HG03064 (cell line): ENCODE measurements around the gene NR3C1.

Source experiments
- ATAC-seq: cut with Tn5 transposase; IDR thresholded peaks from one replicate; pipeline ENCODE4 v1.9.1; 2021; ENCODE audit warnings: low read depth; ENCODE audit not compliant: unreplicated experiment

NR3C1 gene

DNA sequence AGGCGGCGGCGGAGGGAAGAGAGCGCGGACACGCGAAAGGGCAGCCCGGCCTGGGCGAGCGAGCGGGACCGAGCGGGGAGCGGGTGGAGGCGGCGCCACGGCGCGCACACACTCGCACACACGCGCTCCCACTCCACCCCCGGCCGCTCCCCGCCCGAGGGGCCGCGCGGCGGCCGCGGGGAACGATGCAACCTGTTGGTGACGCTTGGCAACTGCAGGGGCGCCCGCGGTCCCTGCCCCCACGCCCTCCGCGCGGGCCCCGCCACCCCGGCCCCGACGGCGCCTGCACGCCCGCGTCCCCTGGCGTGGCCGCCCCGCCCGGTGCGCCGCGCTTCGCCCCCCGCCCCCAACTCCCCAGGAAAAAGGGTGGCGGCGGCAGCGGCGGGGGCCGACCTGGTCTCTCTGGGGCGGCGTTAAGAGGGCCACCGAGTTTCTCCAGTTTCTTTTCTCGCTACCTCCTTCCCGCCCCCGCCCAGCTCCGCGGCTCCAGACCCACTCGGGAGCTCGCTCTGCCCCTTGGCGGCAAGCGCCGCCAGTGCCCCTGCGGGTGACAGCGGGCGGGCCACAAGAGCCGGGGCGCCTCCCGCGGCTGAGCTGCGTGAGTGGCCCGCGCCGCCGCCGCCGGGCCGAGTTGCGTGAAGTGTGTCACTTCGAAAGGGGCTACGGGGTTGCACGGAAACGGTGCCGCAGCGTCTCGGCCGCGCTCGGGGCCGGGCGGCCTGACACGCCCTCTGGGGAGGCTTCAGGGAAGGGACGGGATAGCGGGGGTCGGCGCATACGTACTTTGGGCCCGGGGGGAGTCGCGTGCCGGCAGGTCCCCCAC is at the start of gene NR3C1:
NR3C1 (minus strand) TSS at position 94 of the 823 bp plus-strand sequence. CDS start 2,847 bp downstream, outside the sequence.
- ATAC-seq, result peak; percentile 54

GRCh38 chr5:143449772-143450171 is 46.3 kb upstream of the NR3C1 start:
- no peak for ATAC-seq

DNA sequence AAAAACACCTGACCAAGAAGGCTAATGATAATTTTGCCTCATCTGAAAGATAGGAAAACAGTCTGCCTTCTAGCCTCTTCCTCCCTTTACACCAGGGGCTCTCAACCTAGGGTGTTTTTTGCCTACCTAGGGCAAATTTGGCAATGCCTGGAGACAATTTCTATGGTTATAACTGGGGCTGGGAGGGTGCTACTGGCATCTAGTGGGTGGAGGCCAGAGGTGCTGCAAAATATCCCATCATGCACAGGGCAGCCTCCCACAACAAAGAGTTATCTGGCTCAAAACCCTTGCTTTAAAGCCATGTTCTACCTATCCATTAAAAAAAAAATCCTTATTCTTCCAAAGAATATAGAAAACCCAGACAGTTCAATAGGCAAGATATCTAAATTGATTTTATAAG is 45.0 kb upstream of the NR3C1 start:
- no peak for ATAC-seq

DNA sequence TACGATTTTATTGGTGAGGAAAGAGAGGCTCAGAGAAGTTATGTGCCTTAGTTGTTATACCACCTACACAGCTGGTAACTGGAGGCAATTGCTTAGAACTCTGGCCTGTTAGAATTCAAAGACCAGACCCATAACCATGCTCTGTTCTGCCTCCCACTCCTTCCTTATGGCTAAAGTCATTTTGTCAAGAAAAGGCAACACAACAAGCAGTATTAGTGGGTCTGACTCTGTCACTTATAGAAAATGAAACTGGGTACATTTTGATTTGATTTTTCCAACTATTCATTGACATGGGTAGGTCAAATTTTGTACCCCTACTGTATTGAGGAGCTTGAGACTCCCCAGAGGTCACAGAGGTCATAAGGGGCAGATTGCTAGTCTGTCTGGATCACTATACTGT is 44.5 kb upstream of the NR3C1 start:
- ATAC-seq, result no peak

DNA sequence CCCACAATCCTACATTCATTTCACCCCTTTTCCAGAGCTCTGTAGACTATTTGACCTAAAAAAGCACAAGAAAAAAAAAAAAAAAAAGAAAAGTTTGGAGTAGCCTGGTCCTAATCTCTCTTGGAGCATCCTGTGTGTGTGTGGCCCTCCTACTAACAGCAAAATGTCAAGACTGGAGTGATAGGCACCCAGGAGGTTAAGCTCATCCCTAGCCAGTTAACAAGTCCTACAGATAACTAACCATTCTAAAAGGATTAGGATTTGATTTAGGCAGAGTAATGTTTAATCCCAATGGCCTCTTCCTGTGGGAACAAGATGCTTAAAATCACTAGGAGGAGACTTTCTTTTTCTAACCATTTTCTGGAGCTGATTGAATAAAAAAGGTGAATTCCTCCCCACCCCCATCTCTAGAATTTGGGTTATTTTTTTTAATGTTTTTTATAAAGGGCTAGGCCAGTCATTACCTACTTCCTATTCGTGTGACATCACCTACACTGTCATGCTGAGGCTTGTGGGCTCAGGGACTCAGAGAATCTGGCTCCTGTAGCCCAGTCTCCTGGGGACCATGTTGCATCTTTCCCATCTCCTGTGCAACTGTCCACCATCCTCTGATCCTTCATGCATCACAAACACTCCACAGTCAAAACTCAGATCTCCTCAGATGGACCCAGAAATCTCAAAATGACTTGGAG is 43.2 kb upstream of the NR3C1 start:
- ATAC-seq, result no peak

DNA sequence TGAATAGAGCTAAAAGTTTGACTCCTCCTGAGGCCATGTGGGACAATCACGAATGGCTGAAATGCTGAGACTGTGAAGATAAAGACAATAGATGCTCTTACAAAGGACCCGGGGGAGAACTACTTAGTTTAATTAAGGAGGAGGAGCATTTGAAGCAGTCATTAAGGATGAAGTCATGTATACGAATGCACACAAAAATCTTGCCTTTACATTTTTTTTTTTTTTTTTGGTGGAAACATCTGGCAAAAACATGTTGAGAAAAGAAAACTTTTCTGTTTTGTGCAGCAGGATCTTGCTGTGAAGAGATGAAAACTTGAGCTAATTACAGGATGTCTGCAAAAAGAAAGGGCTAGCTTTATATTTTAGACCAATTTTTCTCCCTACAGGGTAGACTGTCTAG is 42.3 kb upstream of the NR3C1 start:
- ATAC-seq, result no peak

GRCh38 chr5:143443330-143443729 is 39.8 kb upstream of the NR3C1 start:
- no peak for ATAC-seq

DNA sequence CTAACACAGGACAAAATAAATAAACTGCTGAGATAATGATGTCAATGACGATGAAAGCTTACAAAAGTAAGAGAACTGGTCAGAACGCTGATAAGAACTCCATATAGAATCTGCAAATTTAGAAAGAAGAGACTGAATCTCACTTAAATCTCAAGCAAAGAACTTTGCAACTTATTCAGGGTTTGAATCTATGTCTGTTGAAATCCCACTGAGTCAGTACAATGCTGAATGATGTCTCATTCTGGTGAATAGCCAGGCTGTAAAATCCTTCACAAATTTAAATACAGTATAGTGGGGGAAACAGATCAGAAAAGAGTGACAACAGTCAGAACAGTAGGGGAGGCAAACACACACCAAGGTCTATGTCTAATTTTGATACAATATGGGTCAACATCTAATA is 38.9 kb upstream of the NR3C1 start:
- no peak for ATAC-seq

- ATAC-seq, result no peak
Measured at GRCh38 chr5:143440448-143441115, 37.1 kb upstream of the NR3C1 start.

DNA sequence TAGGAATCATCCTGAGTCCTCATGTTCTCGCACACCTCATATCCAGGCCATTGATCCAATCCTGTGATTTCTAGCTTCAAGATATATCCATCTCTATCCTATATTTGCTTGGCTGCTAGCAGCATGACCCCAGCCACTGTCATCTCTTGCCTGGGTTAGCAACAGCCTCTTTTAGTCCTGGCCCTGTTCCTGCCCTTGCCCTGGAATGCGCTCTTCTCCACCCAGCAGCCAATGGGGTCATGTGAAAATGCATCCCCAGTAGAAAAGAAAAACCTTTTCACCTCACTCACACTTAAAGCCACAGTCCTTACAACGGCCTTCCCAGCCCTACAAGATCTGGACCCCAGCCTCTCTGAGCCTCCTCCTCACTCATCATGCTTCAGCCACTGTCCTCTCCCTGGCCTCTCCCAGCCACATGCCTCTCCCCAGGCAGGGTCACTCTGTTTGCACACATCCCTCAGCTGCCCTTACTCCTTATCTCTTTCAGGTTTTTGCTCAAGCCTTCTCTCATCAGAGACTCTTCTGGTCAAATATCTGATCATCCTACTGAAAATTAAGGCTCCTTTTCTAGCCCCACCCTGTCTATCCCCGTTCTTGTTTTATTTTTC is 34.3 kb upstream of the NR3C1 start:
- ATAC-seq, result no peak

- ATAC-seq, result no peak
Measured at GRCh38 chr5:143436871-143437270, 33.4 kb upstream of the NR3C1 start.

DNA sequence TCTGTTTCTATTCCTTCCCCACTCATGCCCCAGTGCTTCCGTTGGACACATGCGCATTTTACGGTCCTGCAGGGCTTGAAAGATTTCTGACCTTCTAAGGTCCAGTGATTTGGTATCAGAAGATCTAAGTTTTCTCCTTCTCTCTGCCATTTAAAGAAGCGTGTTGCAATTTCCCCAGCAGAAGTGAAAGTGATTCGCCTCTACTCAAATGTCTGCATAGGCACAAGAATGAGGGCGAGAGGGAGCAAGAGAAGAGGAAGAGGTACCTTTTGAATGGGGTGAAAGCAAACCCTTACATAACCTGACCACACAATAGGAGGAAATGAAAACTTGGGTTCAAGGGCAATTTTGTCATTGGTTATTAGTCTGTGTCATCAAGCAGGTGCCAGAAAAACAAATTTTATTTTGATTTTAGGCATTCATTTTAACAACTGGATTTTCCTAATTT is 31.7 kb upstream of the NR3C1 start:
- ATAC-seq, result peak; percentile 79

DNA sequence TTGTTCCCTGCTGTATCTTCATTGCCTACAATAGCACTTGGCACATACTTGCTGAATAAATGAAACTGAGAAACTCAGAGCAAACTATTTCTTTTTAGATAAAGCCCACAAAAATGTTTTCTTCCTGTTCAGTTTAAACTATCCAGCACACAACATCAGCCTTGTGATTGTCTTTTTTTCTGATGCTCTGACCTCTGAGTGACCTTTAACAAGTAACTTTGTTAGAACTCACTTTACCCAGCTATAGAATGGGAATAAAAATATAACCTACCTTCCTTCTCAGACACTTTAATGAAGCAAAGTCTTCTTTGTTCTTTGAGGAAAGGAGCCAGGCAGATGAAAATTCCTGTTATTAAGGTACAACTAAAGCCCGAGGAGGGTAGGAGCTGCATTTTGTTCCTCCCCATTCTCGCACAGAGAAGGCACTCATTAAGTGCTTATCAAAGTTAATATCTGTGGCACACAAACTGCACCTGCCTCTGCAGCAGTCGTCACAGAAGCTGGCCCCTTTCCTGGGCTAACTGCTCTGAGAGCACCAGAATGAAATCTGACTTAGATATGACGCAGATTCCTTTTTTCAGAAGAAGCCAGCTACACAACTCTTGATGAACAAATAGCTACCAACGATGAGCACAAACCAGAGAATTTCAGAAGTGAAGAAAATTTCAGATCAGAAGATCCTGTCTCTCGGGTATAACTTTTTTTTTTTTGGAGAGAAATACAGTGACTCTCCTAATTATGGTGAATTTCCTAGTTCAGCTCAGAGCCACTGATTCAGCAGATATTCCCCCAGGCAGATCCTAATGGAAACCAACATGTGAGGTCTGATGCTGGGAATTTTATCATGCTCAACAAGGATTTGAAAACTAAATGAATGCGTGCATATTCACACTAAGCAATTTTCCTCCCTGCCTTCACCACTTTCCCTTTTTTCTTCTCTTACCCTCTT is 31.0 kb upstream of the NR3C1 start:
- no peak for ATAC-seq

DNA sequence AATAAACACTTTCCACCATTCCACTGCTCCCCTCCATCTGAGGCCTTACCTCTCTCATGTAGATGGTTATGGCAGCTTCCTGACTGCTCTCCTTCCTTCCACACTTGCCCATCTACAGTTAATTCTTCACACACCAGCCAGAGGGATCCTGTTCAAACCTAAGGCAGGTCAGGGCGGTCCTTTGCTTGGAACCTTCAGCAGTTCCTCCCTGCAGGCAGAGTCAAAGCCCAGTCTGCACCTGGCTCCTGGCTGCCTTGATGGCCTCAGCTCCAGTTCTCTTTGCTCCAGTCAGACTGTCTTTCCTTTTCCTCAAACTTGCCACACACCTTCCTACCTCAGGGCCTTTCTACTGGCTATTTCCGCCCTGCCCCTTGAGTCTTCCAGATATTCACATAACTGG is 30.2 kb upstream of the NR3C1 start:
- ATAC-seq, result no peak

- no peak for ATAC-seq
Measured at GRCh38 chr5:143432658-143433239, 29.3 kb upstream of the NR3C1 start.

DNA sequence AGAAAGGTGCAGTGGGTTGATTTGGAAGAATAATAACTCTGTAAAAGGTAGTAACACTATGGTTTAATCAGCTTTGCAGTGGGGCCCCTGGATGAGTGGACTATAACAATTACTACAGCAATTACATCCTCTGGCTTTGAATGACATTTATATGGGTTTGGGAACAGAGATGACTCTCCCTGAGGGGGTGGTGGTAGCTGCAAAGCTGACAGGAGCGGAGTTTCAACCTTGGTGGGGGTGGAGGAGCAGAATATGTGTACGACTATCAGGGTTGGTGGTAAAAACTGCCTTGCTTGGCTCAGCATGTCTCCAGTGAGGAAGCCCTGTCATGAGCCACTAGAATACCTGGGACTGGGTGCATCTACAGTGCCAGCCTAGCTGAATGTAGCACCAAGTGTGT is 28.3 kb upstream of the NR3C1 start:
- ATAC-seq, result no peak

GRCh38 chr5:143428738-143429420 is 25.4 kb upstream of the NR3C1 start:
- no peak for ATAC-seq

GRCh38 chr5:143428155-143428554 is 24.7 kb upstream of the NR3C1 start:
- ATAC-seq, result no peak

GRCh38 chr5:143427122-143427735 is 23.7 kb upstream of the NR3C1 start:
- peak; percentile 29 for ATAC-seq
